A549 (cell line): ENCODE data around the gene FLVCR2.

Source experiments
- CEBPB ChIP-seq, 2 experiments: fragments of >200 bp in 1 of 2; sonication (Bioruptor Twin) in 1 of 2; formaldehyde crosslinking in 1 of 2; IDR thresholded peaks; 2 replicates each; pipeline ENCODE4 v1.6.1; 2012 to 2016
- CHD2 ChIP-seq: fragments of 150-350 bp; IDR thresholded peaks from 2 replicates; pipeline ENCODE4 v1.6.1; 2014; ENCODE audit warnings: low read length; ENCODE audit not compliant: partially characterized antibody
- EP300 ChIP-seq, 2 experiments: fragments of >200 bp; sonication (Bioruptor Twin); formaldehyde crosslinking; IDR thresholded peaks; 2 replicates in 1 of 2; 3 replicates in 1 of 2; pipeline ENCODE4 v1.6.1; 2016 to 2017
- MAX ChIP-seq: IDR thresholded peaks from 2 replicates; pipeline ENCODE4 v1.6.1; 2012
- NPAS2 ChIP-seq: fragments of 250-450 bp; sonication (Bioruptor Pico); IDR thresholded peaks from 2 replicates; pipeline ENCODE4 v1.8.0; 2022; ENCODE audit warnings: mild to moderate bottlenecking, moderate library complexity, borderline replicate concordance
- NR3C1 ChIP-seq: fragments of >200 bp; sonication (Bioruptor Twin); formaldehyde crosslinking; IDR thresholded peaks from 3 replicates; pipeline ENCODE4 v1.6.1; 2017
- POLR2A ChIP-seq: IDR thresholded peaks from 2 replicates; pipeline ENCODE4 v1.6.1; 2012; ENCODE audit warnings: mild to moderate bottlenecking, low read length
- RAD21 ChIP-seq, 2 experiments: fragments of >200 bp in 1 of 2; sonication (Bioruptor Twin) in 1 of 2; formaldehyde crosslinking in 1 of 2; IDR thresholded peaks in 1 of 2; conservative IDR thresholded peaks in 1 of 2; 2 replicates in 1 of 2; 3 replicates in 1 of 2; pipeline ENCODE4 v1.6.1; 2012 to 2018; ENCODE audit warnings: inconsistent platforms in 1 of 2
- REST ChIP-seq: fragments of 200-600 bp; sonication (generic); IDR thresholded peaks from 2 replicates; pipeline ENCODE4 v1.6.1; 2016; ENCODE audit warnings: antibody characterized with exemption, mild to moderate bottlenecking, moderate library complexity
- TF ChIP-seq, protein P1 (sequence below): fragments of >200 bp; sonication (Bioruptor Twin); formaldehyde crosslinking; IDR thresholded peaks from 3 replicates; pipeline ENCODE4 v1.5.1; 2016

GRCh38 chr14:75607842-75608640 is 29.6 kb downstream of the FLVCR2 start:
- TF ChIP-seq NR3C1 (no peak), CEBPB (IDR thresholded peaks at IDR 0.05) (no peak), EP300 (IDR thresholded peaks at IDR 0.05) (no peak), RAD21 (conservative IDR thresholded peaks at IDR 0.05 in 1 of 2, IDR thresholded peaks at IDR 0.05 in 1 of 2) (no peak), POLR2A (no peak), NPAS2 (CRISPR knock-in tag) (no peak), REST (no peak), CHD2 (no peak), MAX (no peak)
- TF ChIP-seq, protein P1, sequence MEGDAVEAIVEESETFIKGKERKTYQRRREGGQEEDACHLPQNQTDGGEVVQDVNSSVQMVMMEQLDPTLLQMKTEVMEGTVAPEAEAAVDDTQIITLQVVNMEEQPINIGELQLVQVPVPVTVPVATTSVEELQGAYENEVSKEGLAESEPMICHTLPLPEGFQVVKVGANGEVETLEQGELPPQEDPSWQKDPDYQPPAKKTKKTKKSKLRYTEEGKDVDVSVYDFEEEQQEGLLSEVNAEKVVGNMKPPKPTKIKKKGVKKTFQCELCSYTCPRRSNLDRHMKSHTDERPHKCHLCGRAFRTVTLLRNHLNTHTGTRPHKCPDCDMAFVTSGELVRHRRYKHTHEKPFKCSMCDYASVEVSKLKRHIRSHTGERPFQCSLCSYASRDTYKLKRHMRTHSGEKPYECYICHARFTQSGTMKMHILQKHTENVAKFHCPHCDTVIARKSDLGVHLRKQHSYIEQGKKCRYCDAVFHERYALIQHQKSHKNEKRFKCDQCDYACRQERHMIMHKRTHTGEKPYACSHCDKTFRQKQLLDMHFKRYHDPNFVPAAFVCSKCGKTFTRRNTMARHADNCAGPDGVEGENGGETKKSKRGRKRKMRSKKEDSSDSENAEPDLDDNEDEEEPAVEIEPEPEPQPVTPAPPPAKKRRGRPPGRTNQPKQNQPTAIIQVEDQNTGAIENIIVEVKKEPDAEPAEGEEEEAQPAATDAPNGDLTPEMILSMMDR: no peak
